ENCODE data around the gene ARHGAP45.

Gene ARHGAP45

GRCh38 chr19:1040476-1041271, 26.3 kb upstream of the ARHGAP45 start:
- peak; percentile 94 for DNase-seq

DNA sequence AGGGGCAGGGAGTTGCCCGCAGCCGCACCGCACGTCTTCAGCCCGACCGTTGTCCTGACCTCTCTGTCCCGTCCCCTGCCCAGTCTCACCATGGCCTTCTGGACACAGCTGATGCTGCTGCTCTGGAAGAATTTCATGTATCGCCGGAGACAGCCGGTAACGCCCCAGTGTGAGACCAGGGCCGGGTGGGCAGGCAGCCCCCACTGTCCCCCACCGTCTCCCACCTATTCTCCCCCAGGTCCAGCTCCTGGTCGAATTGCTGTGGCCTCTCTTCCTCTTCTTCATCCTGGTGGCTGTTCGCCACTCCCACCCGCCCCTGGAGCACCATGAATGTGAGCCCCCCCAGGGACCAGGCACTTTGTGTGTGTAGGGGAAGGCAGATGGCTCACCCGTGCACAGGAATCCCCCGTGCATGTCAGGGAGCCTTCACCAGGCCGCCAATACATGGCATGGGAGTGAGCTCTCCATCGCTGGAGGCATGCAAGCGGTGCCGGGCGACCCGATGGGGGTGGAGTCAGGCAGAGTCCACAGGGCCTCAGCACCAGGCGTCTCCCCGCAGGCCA, 25.6 kb upstream of the ARHGAP45 start:
- DNase-seq, result no peak

- no peak for DNase-seq
Observed at GRCh38 chr19:1041835-1042685, 24.9 kb upstream of the ARHGAP45 start.

GRCh38 chr19:1042689-1043511, 24.1 kb upstream of the ARHGAP45 start:
- no peak for DNase-seq

GRCh38 chr19:1045247-1045603, 21.7 kb upstream of the ARHGAP45 start:
- peak; percentile 84 for DNase-seq

DNA sequence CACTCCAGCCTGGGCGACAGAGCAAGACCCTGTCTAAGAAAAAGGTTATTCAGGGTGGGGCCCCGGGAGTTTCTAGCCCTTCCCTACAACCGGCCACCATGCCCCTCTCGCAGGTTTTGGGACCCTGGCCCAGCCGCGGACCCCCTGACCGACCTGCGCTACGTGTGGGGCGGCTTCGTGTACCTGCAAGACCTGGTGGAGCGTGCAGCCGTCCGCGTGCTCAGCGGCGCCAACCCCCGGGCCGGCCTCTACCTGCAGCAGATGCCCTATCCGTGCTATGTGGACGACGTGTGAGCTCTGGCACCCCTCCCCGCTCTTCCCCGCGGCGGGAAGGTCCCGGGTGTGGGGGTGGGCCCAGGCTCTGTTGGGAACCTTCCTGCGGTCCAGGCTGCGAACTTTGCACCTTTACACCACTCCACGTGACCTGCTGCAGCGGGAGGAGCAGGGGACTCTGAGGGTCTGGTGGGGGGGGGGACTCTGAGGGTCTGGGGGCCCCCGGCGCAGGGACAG, 20.8 kb upstream of the ARHGAP45 start:
- no peak for DNase-seq

- DNase-seq, result no peak
Observed at GRCh38 chr19:1046836-1047695, 19.9 kb upstream of the ARHGAP45 start.

DNA sequence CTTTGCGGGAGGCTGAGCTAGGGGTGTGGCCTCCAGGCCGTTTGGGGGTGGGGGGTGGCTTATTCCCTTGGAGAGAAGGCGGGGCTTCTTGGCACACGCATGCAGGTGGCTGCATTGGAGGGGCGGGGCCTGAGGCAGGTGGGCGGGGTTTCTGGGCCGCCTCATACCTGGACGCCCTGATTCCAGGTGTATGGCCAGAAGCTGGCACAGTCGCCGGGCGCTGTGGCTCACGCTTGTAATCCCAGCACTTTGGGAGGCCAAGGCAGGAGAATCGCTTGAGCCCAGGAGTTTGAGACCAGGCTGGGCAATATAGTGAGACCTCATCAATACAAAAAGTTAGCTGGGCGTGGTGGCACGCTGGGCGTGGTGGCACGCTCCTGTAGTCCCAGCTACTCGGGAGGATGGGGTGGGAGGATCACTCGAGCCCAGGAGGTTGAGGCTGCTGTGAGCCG, 19.2 kb upstream of the ARHGAP45 start:
- no peak for DNase-seq

GRCh38 chr19:1049106-1049505, 17.9 kb upstream of the ARHGAP45 start:
- no peak for DNase-seq

- no peak for DNase-seq
Observed at GRCh38 chr19:1049800-1050199, 17.2 kb upstream of the ARHGAP45 start.

DNA sequence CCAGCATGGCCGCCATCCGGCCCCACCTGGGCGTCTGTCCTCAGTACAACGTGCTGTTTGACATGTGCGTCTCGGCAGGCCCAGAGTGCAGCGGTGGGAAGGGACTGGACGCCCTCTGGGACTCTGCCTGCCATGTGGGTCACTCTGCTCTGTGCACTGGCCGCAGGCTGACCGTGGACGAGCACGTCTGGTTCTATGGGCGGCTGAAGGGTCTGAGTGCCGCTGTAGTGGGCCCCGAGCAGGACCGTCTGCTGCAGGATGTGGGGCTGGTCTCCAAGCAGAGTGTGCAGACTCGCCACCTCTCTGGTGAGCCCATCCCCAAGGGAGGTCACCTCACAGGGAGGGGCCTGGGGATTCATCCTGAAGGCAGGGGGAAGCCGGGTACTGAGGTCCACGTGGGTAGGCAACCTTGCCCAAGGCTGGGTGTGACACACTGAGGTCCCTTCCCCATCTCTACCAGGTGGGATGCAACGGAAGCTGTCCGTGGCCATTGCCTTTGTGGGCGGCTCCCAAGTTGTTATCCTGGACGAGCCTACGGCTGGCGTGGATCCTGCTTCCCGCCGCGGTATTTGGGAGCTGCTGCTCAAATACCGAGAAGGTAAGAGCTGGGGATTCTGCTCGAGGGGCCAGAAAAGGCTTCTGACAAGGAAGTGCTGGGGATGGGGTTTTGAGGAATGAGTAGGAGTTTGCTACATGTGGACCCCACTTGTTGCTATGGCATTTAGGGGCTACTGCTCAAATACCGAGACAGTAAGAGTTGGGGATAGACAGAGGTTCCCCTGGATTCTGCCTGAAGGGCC, 15.8 kb upstream of the ARHGAP45 start:
- no peak for DNase-seq

DNA sequence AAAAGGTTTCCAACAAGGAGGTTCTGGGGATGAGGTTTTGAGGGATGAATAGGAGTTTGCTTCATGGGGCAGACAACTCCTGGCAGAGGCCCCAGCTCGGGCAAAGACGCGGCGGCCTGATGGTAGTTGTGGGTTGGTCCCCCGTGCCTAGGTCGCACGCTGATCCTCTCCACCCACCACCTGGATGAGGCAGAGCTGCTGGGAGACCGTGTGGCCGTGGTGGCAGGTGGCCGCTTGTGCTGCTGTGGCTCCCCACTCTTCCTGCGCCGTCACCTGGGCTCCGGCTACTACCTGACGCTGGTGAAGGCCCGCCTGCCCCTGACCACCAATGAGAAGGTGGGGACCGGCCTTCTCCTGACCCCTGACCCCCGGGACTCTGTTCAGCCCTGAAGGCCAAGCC, 15.2 kb upstream of the ARHGAP45 start:
- DNase-seq, result no peak

DNA sequence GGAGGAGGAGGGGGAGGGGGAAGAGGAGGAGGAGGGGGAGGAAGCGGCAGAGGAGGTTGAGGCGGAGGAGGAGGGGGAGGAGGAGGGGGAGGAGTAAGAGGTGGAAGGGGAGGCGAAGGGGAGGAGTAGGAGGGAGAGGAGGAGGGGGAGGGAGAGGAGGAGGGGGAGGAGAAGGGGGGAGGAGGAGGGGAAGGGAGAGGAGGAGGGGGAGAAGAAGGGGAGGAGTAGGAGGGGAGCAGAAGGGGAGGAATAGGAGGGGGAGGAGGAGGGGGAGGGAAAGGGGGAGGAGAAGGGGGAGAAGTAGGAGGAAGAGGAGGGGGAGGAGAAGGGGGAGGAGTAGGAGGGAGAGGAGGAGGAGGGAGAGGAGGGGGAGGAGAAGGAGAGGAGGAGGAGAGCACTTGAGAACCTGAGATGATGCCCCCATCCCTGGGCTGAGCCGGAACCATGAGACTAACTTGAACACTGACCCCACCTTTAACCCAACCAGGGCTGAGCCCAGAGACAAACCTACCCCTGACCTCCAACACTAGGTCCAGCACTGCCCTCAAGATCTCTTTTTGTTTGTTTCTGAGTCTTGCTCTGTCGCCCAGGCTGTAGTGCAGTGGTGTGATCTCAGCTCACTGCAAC, 14.5 kb upstream of the ARHGAP45 start:
- no peak for DNase-seq

- DNase-seq, result no peak
Observed at GRCh38 chr19:1053176-1054101, 13.5 kb upstream of the ARHGAP45 start.

DNA sequence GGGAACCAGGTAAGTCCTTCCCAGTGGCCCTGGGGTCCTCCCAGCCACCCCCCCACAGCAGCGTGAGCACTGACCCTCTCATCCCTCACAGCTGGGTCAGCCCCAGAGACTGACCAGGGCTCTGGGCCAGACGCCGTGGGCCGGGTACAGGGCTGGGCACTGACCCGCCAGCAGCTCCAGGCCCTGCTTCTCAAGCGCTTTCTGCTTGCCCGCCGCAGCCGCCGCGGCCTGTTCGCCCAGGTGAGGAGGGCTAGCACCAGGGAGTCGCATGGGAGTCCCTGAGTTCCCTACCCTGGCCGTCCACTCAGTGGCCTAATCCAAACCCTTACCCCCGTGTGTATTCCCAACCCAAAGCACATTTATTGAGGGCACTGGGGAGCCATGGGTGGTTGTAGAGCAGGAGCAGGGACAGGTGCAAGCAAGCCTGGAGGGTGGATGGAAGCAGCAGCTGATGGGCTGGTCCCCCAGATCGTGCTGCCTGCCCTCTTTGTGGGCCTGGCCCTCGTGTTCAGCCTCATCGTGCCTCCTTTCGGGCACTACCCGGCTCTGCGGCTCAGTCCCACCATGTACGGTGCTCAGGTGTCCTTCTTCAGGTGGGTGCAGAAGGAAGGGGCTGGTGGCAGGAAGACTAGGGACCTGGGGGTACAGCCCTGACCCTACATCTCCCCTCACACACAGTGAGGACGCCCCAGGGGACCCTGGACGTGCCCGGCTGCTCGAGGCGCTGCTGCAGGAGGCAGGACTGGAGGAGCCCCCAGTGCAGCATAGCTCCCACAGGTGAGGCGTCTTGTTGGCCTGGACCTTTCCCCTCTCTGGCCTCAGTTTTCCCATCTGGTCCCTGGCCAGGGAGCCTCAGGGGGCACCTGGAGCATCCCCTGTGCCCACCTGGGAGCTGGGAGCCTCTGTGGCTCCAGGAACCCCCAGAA, 12.6 kb upstream of the ARHGAP45 start:
- DNase-seq, result no peak

GRCh38 chr19:1055028-1055425, 11.9 kb upstream of the ARHGAP45 start:
- no peak for DNase-seq

- DNase-seq, result no peak
Observed at GRCh38 chr19:1055886-1056620, 10.9 kb upstream of the ARHGAP45 start.
